GM12865 (cell line): ENCODE results near the gene KCMF1.

Experiments
- DNase-seq: peaks from one replicate; pipeline ENCODE4 v3.0.0; 2010; ENCODE audit warnings: low read depth
- H3K4me3 ChIP-seq: 2 replicates; pipeline ENCODE4 v1.5.1; 2011; ENCODE audit warnings: mild to moderate bottlenecking, low read depth, low read length, control low read depth
- CTCF ChIP-seq: IDR thresholded peaks from 2 replicates; pipeline ENCODE4 v1.5.1; 2011; ENCODE audit warnings: low read length, control low read depth, low read depth, inconsistent platforms; ENCODE audit not compliant: insufficient read depth; ENCODE audit errors: missing control alignments

KCMF1 gene

GRCh38 chr2:85012431-85012830, 41.5 kb downstream of the KCMF1 start:
- no peak for TF ChIP-seq CTCF
- no peak overlapping the region for H3K4me3 ChIP-seq
- no peak for DNase-seq

DNA sequence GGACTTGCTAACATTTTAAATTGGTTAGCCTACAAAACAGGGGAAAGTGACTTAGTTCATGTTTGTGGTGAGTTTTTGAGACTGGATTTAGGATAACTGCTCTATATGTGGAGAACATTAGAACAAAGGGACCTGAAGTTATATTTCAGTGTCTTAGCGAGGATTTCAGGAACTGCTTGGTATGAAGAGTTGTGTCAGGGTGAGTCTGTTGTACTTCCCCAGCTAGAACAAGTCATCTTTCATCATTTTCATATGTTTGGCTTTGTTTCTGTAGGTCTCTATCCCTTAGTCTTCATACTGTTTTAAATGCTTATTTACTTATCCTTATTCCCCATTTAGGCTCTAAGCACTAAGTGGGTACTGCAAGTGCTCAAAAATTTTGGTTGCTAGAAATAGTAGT, 41.9 kb downstream of the KCMF1 start:
- no peak for TF ChIP-seq CTCF
- no peak overlapping the region for H3K4me3 ChIP-seq
- no peak for DNase-seq

GRCh38 chr2:85015653-85016360, 44.8 kb downstream of the KCMF1 start:
- H3K4me3 ChIP-seq, result no peak overlapping the region
- DNase-seq, result no peak

GRCh38 chr2:85016446-85016845, 45.5 kb downstream of the KCMF1 start:
- no peak for DNase-seq
- H3K4me3 ChIP-seq, result no peak overlapping the region
- TF ChIP-seq CTCF, result no peak

More at GRCh38 chr2:85015653-85016360, 44.8 kb downstream of the KCMF1 start:
- no peak for TF ChIP-seq CTCF

DNA sequence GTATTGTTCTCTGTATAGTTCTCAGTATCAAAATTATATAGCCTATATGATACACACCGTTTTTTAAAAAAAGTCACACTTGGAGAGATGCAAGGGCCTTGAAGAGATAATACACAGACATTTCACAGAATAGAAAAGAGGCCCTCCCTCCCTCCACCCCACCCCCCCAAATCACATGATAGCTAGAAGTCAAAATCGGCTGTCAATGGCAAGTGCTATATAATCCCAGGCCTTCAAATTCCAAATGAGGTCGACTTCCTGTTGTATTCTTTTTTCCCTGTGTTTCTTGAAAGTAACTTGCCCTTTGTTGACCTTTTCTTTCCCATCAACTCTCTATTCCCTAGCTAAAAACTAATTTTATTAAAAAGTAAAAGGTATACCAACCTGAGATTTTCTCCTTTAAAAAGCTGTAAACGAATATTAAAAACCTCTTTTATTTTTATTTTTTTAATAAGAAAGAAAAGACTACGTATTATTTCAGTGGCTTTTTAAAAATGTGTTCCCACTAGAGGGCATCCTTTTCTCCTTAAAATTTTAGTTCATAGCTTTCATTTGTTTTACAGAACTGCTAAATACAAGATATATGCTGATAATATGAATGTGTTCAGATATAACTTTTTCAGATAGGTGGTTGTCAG, 46.6 kb downstream of the KCMF1 start:
- no peak overlapping the region for H3K4me3 ChIP-seq
- DNase-seq, result peak; percentile 4
- peak; percentile 7 for TF ChIP-seq CTCF

GRCh38 chr2:85018049-85018447, 47.1 kb downstream of the KCMF1 start:
- no peak overlapping the region for H3K4me3 ChIP-seq
- TF ChIP-seq CTCF, result no peak
- DNase-seq, result no peak

DNA sequence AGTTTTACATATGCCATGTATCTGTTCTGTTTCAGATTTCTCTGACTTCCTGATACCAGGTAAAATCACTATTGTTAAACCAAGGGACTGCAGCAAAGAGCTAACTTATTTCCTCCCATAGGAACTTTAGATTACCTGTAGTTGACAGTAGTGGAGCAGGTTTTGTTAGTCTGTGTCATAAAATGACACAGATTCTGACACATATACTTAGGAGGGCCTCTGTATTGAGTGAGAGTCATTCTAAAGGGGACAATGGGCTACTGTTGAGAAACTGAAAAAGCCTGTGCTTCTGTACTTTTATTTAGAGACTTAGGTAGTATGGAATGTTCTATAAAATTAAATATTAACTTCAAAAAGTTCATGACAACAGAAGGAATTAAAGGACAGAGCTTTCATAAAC, 48.2 kb downstream of the KCMF1 start:
- DNase-seq, result no peak
- TF ChIP-seq CTCF, result no peak
- H3K4me3 ChIP-seq, result no peak overlapping the region
